Measurements from ENCODE around the gene CCR7.

CCR7 gene

GRCh38 chr17:40564883-40565768 is at the start of gene CCR7:
Gene CCR7 (minus strand): TSS chr17:40565472. CDS start chr17:40565409, 63 bp downstream.
- DNase-seq: no peak

GRCh38 chr17:40614431-40615067 is 49.3 kb upstream of the CCR7 start:
- DNase-seq: no peak

- no peak for DNase-seq
These were observed 48.3 kb upstream of the CCR7 start for GRCh38 chr17:40613467-40614154.

- DNase-seq: no peak
These were observed 47.5 kb upstream of the CCR7 start for GRCh38 chr17:40612599-40613244.

- DNase-seq: no peak
These were observed 46.7 kb upstream of the CCR7 start for GRCh38 chr17:40611840-40612474.

- no peak for DNase-seq
These were observed 45.1 kb upstream of the CCR7 start for GRCh38 chr17:40610359-40610758.

GRCh38 chr17:40608061-40608581 is 42.8 kb upstream of the CCR7 start:
- no peak for DNase-seq

- DNase-seq: no peak
These were observed 42.4 kb upstream of the CCR7 start for GRCh38 chr17:40607641-40608040.

GRCh38 chr17:40606548-40607353 is 41.5 kb upstream of the CCR7 start:
- DNase-seq: no peak

GRCh38 chr17:40605306-40605705 is 40.0 kb upstream of the CCR7 start:
- no peak for DNase-seq

GRCh38 chr17:40604327-40605080 is 39.2 kb upstream of the CCR7 start:
- no peak for DNase-seq

- DNase-seq: no peak
These were observed 37.5 kb upstream of the CCR7 start for GRCh38 chr17:40602445-40603443.

- DNase-seq: no peak
These were observed 35.3 kb upstream of the CCR7 start for GRCh38 chr17:40600486-40601046.

GRCh38 chr17:40599468-40599763 is 34.1 kb upstream of the CCR7 start:
- no peak for DNase-seq

- DNase-seq: no peak
These were observed 33.6 kb upstream of the CCR7 start for GRCh38 chr17:40598619-40599467.

GRCh38 chr17:40598301-40598618 is 33.0 kb upstream of the CCR7 start:
- DNase-seq: no peak

GRCh38 chr17:40597556-40598300 is 32.5 kb upstream of the CCR7 start:
- DNase-seq: no peak

- DNase-seq: no peak
These were observed 31.9 kb upstream of the CCR7 start for GRCh38 chr17:40597156-40597555.
